Upper lobe of left lung (tissue), 4 donors: ENCODE measurements around the gene CEBPA.

Experiments
- POLR2A ChIP-seq, 4 donors: fragments of 450-650 bp; IDR thresholded peaks; one replicate each; pipeline ENCODE4 v1.5.1; 2016 to 2017; ENCODE audit warnings: antibody characterized with exemption in 4 of 4, mild to moderate bottlenecking in 2 of 4
- POLR2AphosphoS5 ChIP-seq, 2 donors: sonication (generic); formaldehyde crosslinking; IDR thresholded peaks; one replicate each; pipeline ENCODE4 v1.5.1; 2017; ENCODE audit warnings: antibody characterized with exemption in 2 of 2
- TF ChIP-seq, protein P1 (sequence below), 6 experiments: fragments of 450-650 bp in 4 of 6; fragments of 200-600 bp in 2 of 6; sonication (generic) in 2 of 6; IDR thresholded peaks; one replicate each; pipeline ENCODE4 v1.5.1; 2016 to 2019; ENCODE audit warnings: antibody characterized with exemption in 6 of 6

DNA sequence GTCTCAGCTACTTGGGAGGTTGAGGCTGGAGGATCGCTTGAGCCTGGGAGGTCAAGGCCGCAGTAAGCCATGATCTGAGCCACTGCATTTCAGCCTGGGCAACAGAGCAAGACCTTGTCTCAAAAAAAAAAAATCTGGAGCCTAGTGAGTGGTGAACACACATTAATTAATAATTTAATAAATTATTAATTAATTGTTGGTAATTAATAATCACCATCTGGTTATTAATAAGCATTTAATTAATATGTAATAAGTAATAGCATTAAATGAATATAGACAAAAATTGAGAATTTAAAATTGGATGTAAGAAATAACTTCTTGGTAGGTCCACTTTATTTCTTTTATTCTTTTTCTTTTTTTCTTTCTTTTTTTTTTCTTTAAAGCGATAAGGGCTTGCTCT lies 31.9 kb upstream of the CEBPA start:
- TF ChIP-seq, protein P1, sequence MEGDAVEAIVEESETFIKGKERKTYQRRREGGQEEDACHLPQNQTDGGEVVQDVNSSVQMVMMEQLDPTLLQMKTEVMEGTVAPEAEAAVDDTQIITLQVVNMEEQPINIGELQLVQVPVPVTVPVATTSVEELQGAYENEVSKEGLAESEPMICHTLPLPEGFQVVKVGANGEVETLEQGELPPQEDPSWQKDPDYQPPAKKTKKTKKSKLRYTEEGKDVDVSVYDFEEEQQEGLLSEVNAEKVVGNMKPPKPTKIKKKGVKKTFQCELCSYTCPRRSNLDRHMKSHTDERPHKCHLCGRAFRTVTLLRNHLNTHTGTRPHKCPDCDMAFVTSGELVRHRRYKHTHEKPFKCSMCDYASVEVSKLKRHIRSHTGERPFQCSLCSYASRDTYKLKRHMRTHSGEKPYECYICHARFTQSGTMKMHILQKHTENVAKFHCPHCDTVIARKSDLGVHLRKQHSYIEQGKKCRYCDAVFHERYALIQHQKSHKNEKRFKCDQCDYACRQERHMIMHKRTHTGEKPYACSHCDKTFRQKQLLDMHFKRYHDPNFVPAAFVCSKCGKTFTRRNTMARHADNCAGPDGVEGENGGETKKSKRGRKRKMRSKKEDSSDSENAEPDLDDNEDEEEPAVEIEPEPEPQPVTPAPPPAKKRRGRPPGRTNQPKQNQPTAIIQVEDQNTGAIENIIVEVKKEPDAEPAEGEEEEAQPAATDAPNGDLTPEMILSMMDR (IDR thresholded peaks at IDR 0.05) = no peak
- no peak for TF ChIP-seq POLR2A (IDR thresholded peaks at IDR 0.05)
- TF ChIP-seq POLR2AphosphoS5 (IDR thresholded peaks at IDR 0.05) = no peak
